ENCODE data around the gene OSBPL10.

Gene OSBPL10

DNA sequence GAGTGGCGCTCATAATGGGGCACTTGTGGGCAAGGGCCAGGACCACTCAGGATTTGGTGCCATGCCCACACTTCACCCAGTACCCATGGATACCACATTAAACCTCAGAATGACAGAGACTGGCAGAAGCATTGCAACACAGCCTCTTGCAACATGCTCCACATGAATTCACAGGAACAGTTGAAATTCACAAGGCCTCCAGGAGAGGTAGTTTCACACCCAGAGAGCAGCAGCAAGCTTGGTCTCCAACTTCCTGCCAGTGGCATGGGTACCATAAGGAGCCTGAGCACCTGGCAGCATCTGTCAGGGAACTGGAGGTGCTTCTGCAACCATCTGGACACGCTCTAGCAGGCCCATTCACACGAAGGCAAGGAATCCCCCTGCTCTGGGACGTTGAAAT is 101.0 kb downstream of the OSBPL10 start:
- H3K27ac ChIP-seq = no peak overlapping the region
- no peak overlapping the region for H3K4me3 ChIP-seq
- TF ChIP-seq, protein P1, sequence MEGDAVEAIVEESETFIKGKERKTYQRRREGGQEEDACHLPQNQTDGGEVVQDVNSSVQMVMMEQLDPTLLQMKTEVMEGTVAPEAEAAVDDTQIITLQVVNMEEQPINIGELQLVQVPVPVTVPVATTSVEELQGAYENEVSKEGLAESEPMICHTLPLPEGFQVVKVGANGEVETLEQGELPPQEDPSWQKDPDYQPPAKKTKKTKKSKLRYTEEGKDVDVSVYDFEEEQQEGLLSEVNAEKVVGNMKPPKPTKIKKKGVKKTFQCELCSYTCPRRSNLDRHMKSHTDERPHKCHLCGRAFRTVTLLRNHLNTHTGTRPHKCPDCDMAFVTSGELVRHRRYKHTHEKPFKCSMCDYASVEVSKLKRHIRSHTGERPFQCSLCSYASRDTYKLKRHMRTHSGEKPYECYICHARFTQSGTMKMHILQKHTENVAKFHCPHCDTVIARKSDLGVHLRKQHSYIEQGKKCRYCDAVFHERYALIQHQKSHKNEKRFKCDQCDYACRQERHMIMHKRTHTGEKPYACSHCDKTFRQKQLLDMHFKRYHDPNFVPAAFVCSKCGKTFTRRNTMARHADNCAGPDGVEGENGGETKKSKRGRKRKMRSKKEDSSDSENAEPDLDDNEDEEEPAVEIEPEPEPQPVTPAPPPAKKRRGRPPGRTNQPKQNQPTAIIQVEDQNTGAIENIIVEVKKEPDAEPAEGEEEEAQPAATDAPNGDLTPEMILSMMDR (IDR thresholded peaks at IDR 0.05) = no peak
- H3K27me3 ChIP-seq = no peaks in the 10 kb centered on the region
- H3K4me1 ChIP-seq = peaks cover 0 to 13% (median 0%) of the 10 kb centered on the region in 4 donors
- peak in 1 of 2 donors; percentile 32 for DNase-seq
- no peaks in the 10 kb centered on the region for H3K36me3 ChIP-seq
- H3K9me3 ChIP-seq = no peaks in the 10 kb centered on the region
- intact Hi-C loops (cut with DNase I; ENCODE audit: low total_unique reads) = no loop called here

DNA sequence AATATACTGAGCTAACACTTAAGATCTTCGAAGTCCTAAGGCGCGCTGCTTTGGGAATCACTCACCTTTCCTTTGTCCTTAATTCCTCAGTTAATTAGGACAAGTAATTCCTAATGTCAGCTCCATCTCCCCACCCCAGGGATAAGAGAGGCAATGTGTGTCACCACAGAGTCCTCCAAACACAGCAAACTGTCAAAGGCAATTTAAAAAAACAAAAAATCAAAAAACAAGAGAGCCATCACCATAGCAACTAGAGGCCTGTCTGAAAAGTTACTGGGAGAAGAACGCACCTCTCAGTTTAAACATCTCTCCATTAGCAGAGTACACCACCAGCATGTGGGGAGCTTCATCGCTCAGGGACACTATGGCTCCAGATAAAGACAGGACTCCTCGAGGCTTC is 101.7 kb downstream of the OSBPL10 start:
- H3K36me3 ChIP-seq = no peaks in the 10 kb centered on the region
- no peak overlapping the region for H3K4me3 ChIP-seq
- H3K27ac ChIP-seq = no peak overlapping the region
- no peaks in the 10 kb centered on the region for H3K9me3 ChIP-seq
- intact Hi-C loops (cut with DNase I; ENCODE audit: low total_unique reads) = no loop called here
- no peak for DNase-seq
- H3K4me1 ChIP-seq = peaks cover 0 to 13% (median 0%) of the 10 kb centered on the region in 4 donors
- no peaks in the 10 kb centered on the region for H3K27me3 ChIP-seq
- TF ChIP-seq, protein P1 (IDR thresholded peaks at IDR 0.05) = no peak

DNA sequence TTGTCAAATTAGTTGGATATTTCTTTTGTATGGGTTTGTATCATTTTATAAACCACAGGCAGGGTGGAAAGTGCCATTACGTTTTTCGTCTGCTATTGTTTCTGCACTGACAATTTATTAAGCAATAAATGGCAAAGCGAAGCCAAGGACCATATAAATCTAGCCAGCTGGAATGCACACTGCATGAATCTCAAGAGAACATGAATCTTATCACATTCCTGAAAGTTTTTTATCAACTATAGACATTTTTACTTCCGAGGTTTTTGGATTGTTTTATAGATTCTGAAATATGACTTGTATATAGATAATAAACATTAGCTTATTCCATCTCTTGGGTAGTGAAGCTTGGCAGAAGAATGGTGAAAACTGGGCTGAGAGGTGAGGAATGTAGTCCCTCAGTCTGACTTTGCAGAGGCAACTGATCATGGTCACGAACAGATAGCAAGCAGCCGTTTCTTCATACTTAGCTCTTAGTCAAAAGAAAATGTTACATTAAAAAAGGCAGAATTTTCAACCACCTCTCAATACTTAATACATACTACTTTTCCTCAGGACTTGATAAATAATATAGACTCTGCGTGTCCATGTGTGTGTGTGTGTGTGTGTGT is 102.7 kb downstream of the OSBPL10 start:
- H3K27me3 ChIP-seq = no peaks in the 10 kb centered on the region
- H3K4me1 ChIP-seq = peaks cover 0 to 13% (median 0%) of the 10 kb centered on the region in 4 donors
- no peaks in the 10 kb centered on the region for H3K36me3 ChIP-seq
- H3K9me3 ChIP-seq = no peaks in the 10 kb centered on the region
- H3K4me3 ChIP-seq = no peak overlapping the region
- intact Hi-C loops (cut with DNase I; ENCODE audit: low total_unique reads) = no loop called here
- TF ChIP-seq, protein P1 (IDR thresholded peaks at IDR 0.05) = no peak
- no peak for DNase-seq
- H3K27ac ChIP-seq = no peak overlapping the region

DNA sequence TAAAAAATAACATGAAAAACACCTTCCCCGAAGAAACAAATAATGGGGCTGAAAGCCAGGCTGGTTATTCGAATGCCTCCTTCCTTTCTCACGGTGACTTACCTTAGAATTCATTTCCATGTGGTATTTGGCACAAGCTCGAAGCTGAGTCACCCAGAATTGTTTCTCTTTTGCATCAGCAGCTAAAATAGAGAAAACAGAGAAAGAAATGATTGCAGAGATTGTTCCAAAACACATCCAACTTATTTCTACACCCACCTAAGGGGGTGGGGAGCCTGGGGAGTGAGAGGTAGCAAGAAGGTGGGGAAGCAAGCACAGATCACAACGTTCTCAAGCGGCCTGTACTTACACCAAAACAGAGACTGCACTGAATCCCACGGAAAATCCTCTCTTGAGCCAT is 104.7 kb downstream of the OSBPL10 start:
- TF ChIP-seq, protein P1 (IDR thresholded peaks at IDR 0.05) = no peak
- no peak for DNase-seq
- Histone ChIP-seq H3K4me1 (peaks cover 0 to 13% (median 0%) of the 10 kb centered on the region in 4 donors), H3K4me3 (no peak overlapping the region), H3K27me3 (no peaks in the 10 kb centered on the region), H3K36me3 (no peaks in the 10 kb centered on the region), H3K9me3 (no peaks in the 10 kb centered on the region), H3K27ac (no peak overlapping the region)
- intact Hi-C loops (cut with DNase I; ENCODE audit: low total_unique reads) = no loop called here

DNA sequence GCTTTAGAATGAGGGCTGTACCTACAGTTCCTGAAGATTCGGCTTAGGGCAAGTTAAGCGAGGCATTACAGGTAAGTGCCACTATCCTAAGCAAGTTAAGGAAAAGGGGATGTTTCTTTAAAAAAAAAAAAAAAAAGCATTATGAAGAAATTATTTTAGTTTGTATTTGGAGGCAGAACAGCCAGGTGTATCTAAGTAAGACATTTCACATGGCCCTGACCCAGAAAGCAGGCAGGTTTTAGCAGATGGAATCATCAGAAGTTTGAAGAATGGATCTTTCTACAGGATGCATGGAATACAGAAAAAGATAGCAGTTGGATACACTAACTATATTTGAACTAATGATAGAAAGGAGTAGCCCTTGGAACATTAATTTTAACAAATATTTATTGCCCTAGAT is 105.6 kb downstream of the OSBPL10 start:
- H3K27ac ChIP-seq = no peak overlapping the region
- no peaks in the 10 kb centered on the region for H3K36me3 ChIP-seq
- no peak overlapping the region for H3K4me3 ChIP-seq
- no peaks in the 10 kb centered on the region for H3K27me3 ChIP-seq
- peaks cover 0 to 13% (median 0%) of the 10 kb centered on the region in 4 donors for H3K4me1 ChIP-seq
- intact Hi-C loops (cut with DNase I; ENCODE audit: low total_unique reads) = no loop called here
- no peaks in the 10 kb centered on the region for H3K9me3 ChIP-seq
- no peak for DNase-seq
- TF ChIP-seq, protein P1 (IDR thresholded peaks at IDR 0.05) = no peak

Measured in tibial artery (tissue), 4 donors.